HG02571 (cell line): ENCODE results near the gene IFIT1.

ENCODE experiments used
- ATAC-seq: cut with Tn5 transposase; IDR thresholded peaks from one replicate; pipeline ENCODE4 v1.9.1; 2021; ENCODE audit warnings: mild to moderate bottlenecking, moderate library complexity; ENCODE audit not compliant: unreplicated experiment

IFIT1 gene, protein sequence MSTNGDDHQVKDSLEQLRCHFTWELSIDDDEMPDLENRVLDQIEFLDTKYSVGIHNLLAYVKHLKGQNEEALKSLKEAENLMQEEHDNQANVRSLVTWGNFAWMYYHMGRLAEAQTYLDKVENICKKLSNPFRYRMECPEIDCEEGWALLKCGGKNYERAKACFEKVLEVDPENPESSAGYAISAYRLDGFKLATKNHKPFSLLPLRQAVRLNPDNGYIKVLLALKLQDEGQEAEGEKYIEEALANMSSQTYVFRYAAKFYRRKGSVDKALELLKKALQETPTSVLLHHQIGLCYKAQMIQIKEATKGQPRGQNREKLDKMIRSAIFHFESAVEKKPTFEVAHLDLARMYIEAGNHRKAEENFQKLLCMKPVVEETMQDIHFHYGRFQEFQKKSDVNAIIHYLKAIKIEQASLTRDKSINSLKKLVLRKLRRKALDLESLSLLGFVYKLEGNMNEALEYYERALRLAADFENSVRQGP

DNA sequence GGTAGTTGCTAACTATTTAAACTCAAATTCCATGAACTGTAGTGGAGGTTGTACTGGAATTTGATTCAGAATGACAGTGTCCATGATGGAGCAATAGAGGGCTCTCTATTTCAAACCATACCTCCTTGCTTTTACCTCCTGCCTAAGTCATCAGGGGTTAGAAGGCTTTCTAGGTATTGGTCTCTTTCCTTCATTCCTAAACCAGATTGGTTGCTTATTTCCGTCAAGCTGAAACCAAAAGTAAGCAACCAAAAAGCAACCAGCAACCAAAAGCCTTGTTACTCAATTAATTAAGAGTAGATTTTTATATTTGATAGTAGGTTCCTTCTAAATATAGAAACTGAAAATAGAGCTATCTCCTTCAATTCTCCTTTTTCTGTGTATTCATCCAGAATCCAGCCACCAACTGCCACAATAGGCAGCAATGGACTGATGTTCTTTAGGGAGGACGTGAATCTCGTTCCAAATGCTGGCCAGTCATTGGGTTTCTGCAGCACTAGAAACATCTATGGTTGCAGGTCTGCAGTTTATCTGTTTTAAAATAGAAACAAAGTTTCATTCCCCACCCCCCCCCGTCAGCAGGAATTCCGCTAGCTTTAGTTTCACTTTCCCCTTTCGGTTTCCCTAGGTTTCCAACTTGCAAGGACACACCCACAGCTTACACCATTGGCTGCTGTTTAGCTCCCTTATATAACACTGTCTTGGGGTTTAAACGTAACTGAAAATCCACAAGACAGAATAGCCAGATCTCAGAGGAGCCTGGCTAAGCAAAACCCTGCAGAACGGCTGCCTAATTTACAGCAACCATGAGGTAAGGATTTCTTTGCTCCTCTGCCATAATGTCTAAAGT lies at the start of gene IFIT1:
IFIT1 (plus strand) TSS at position 717 of the 850 bp plus-strand sequence; CDS start at position 807, 90 bp downstream.
- peak; percentile 79 for ATAC-seq

DNA sequence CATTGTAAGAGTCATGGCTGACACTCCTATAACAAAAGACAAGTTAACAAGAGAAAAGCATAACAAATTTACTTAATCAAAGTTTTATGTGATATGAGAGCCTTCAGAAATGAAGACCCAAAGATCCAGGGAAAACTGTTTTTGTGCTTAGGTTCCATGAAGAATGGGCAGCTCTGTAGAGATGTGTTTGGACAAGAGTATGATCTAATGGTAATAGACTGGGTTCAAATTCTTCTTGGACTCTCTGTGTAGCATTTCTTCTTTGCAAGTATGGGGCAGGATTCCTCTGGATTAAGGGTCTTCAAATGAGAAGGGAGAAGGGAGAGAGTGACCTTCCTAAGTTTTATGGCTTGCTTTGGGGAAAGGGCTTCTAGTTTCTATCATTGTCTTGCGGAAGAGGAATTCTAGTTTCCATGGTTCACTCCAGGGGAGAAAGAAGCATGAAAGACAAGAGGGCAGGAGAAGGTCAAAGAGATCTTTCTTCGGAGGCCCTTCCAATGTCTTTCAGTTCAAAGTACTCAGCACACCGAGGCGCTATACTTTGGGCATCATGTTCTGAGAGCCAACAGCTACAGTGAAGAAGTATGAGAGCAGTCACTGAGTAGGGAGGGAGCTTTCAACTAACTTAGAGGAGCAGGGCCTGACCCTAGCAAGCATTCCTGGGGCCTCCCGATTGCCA lies 49.2 kb upstream of the IFIT1 start:
- no peak for ATAC-seq

DNA sequence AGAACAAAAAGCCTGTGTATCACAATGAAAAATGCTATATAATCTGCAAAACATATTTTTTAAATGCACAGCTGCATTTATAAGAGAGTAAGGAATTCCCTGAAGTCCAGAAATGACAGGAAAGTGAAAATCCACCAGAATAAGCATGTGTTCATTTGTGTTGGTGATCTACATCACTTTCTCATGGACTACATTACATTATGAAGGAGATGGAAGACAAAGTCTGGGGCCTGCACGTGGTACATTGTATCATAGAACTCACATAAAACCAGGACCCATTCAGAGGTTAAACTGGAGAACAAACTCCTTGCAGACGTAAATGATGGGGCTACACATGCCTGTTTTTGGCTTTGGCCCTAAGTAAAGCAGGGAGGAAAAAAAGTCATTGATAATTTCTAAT lies 48.3 kb upstream of the IFIT1 start:
- no peak for ATAC-seq

DNA sequence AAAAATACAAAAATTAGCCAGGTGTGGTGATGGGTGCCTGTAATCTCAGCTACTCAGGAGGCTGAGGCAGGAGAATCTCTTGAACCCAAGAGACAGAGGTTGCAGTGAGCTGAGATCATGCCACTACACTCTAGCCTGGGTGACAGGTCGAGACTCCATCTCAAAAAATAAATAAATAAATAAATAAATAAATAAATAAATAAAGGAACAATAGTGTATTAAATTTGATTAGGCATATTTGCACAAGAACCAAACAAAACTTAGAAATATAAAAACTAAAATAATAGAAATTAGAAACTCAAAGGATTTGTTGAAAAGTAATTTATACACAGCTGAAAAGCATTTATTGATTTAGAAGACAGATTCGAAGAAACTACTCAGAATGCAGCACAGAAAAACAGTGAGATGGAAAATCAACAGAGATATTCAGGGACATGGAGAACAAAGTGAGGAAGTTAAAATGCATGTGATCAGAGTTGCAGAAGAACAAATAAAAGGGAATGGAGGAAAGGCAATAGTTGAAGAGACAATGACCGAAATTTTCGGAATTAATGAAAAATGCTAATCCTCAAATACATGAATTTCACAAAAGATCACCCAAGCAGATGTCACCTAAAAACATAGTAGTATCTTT lies 46.9 kb upstream of the IFIT1 start:
- no peak for ATAC-seq

DNA sequence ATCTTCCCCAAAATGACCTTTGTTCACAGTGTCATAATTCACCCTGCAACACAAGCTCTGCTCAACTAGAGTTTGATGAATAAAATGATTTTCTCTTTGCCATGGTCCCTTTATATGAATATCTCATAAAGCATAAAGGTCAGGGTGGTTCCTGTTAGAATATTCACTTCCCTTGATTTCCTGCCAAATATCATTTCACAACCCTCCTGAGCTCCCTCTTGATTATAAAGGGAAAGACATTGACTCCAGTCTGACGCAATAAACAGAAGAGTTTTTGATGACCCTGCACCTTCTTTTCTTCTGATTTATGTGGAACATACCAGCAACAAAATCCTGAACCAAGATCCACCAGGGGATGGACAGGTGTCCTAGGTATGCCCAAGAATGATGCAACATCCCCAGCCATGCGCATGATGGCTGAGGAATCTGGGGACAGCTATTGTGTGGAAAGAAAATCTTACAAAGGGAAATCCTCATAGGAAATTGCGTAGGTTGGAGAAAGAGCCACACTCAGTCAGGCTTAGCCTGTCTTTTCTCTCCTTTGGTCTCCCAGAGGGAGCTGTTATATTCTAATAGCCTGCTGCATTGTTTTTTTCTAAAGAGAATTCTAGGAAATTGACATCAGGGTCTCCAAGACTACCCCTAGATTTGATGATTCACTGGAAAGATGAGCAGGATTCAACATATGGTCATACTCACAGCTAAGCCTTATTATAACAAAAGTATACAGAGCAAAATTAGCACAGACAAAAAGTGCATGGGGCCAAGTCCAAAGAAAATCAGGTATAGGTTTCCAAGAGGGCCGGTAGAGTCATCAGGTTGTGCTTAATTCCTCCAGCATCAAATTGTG lies 45.8 kb upstream of the IFIT1 start:
- no peak for ATAC-seq

DNA sequence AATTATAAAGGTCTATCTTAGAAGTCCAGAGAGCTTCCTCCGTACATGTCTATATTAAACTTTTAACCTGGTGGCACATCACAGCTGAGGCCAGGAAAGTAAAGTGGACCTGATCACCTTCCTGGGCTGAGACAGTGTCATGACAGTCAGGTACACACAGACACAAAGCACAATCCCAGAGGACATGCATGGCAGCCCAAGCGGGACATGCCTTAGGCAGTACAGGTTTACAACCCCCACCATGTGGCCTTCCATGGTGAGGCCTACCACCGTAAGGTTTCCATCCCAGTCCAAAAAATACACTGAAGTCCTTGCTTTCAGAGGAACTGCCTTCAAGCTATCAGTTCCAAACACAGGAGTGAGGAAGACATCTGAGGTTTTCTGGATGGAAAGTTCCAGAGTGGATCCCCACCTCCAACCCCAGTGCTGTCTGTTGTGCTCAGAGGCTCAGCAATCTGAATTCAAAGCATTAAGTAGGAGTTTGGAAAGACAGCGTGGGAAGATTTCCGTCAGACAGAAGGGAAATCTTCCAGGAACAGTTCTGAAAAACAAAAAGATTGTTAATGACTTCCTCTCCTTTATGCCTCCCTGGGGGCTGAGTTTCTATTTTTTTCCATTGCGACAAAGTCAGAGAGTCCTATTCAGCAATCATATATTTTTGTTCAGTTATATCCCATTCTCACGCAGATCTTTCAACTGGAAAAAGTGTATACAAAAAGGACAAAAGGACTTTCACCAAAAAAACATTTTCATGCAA lies 44.5 kb upstream of the IFIT1 start:
- no peak for ATAC-seq

DNA sequence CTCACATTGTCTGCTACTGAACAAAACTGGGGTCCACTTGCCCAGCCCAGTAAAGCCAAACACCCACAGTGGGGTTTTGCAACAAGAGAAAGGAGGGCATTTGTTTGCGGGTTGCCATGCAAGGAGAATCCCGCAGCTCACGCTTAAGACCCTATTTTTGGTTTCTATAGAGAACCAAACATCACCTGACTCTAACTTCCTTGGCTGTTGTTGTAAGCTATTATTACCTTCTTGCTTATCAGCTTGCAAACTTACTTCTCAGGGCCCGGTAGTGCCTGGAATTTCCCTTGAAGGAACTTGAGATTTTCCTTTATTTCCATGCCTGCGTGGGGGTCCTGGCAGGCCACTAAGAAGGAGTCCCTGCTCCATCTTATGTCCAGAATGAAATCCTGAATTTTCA lies 43.9 kb upstream of the IFIT1 start:
- ATAC-seq, result no peak

DNA sequence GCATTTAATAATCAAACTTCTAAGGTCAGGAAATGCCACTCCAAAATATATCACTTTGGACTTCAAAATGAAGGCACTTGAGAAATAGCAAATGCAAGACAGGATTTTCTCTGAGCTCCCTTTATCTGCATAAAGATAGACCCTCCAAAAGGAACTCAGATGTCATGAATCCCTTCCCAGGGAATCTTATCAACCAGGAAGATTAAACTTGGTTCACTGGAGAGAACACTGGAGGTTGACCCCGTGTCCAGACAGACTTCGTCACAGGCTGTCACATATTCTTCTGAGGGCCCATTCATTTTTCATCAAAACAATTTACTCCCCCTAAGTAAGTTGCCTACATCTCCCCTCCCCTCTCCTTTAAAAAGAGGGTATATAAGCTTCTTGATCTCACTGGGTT lies 43.4 kb upstream of the IFIT1 start:
- no peak for ATAC-seq

DNA sequence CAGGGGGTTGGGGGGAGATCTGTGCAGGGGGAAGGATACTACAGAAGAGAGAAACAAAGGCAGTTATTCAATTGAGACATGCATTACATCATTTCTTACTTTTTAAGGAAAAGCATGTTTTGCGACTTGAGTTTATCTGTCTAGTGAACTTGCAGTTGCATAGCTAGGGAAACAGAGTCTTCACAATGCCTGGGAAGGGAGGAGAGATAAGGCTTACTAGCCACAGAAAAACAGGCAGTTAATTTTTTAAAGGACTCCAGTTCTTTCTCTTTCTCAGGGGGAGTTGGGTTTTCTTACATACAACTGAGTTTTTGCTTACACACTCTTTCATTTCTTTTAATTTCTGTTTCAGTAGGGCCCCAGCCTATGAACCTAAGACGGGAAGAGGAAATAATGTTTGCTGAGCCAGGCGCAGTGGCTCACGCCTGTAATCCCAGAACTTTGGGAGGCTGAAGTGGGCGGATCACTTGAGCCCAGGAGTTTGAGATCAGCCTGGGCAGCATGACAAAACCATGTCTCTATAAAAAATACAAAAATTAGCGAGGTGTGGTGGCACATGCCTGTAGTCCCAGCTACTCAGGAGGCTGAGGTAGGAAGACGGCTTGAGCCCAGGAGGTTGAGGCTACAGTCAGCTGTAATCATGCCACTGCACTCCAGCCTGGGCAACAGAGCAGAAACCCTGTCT lies 41.6 kb upstream of the IFIT1 start:
- ATAC-seq, result peak; percentile 40

DNA sequence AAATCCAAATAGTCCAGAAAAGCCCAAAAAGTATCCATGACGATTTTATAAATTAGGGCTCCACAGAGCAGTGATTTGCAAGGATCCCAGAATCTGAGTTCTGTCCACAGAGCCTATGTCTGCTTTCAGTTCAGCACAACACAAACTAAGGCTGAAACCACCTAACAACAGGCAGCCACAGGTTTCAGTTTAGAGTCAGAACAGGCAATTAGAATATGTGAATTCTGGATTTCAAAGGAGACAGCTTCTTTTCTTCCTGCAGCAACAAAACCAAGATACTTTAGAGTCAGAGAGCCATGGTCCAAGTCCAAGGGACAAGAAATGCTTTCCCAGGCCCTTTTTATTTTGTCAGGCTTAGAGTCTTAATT lies 41.0 kb upstream of the IFIT1 start:
- ATAC-seq, result peak; percentile 90

DNA sequence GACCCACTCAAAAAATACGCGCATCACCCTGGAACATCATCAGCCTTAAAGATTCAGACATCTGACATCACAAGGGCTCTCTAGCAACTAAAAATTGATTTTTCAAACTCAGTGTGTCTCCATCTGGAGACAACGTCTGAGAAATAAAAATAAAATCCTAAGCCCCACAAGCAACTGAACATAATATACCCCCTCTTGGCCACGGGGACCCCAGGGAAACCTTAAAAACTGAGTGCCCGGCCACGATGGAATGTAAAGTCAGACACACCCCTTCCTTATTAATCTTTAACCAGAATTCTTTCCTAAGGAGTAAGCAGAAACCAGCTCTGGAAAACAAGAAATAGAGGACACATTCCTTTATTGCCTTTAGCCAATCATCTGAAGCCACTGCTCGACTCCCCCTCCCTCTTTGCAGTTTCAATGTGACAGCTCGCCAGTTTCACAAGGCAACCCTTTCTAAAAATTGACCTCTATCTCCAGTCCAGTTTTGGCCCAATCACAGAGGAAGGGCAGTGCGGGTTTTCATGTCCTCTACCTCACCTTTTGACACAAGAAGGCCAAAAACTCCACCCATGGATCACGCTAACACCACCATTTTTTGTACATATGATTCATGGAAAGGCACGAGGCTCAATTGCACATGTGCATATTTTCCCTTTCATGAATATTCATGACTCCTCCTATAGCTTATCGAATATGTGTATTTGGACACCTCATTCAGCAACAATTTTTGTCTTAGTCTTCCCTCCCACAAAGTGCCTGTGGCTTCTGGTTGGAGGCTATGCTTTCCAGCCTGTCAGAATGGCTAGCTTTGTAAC lies 40.4 kb upstream of the IFIT1 start:
- peak; percentile 36 for ATAC-seq

DNA sequence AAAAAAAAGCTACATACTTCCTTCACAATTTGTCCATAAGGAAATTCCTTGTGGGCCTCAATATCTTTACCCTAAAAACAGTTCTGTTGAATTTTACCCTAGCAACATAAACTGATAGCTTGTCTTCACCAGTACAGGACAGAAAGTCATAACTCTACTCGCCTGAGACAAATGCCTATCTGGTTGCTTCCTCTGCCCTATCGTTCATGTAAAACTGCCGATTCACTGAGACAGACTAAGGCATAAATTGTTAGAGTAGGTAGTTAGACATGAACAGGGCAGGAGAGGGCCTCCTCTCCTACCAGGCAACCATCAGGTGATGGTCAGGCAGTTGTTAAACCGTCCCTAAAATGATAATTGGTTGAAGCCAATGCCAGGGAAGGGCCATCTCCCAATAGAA lies 39.6 kb upstream of the IFIT1 start:
- no peak for ATAC-seq

DNA sequence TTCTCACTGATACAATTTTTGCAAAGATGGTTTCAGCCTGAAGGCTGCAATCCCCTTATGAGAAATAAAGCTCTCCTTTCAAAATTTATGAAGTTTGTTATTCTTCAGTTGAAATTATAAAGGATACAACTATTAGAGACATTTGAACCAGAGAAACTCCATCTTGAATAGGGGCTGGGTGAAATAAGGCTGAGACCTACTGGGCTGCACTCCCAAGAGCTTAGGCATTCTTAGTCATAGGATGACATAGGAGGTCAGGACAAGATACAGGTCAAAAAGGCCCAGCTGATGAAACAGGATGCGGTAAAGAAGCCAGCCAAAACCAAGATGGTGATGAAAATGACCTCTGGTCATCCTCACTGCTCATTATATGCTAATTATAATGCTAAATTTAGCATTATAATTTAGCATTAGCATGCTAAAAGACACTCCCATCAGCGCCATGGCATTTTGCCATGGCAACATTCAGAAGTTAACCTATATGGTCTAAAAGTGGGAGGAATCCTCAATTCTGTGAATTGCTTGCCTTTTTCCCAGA lies 37.0 kb upstream of the IFIT1 start:
- no peak for ATAC-seq

DNA sequence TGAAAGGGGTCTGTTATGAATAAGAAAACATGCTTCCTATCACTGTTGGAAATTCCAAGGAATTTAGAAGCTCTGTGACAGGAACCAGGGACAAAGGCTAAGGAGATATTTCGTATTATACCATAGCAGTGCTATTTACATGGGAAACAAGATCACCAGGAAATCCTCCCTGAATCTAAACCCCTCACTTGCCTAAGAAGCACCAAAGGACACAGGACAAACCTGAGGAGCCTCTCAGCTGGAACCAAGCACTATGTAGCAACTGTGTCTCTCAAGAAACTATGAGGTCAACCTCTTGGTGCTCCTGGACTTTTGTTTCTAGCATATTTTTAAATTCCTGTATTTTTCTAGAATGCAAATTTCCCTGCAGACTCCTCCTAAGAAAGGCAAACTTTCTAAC lies 35.3 kb upstream of the IFIT1 start:
- ATAC-seq, result no peak

DNA sequence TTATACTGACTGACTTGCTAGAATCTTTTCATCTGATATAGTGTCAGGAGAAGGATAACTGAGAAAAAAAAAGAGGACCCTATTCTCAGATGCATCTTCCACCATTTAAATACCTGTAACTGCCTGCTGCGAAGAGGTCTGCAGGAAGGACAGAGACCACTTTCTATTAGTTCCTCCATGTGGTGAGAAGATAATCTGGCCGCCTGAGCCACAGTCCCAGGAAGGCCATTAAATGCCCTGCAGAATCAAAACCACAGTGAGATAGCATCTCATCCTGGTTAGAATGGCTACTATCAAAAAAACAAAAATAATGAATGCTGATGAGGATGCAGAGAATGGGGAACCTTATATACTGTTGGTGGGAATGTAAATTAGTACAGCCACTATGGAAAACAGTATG lies 34.4 kb upstream of the IFIT1 start:
- no peak for ATAC-seq

DNA sequence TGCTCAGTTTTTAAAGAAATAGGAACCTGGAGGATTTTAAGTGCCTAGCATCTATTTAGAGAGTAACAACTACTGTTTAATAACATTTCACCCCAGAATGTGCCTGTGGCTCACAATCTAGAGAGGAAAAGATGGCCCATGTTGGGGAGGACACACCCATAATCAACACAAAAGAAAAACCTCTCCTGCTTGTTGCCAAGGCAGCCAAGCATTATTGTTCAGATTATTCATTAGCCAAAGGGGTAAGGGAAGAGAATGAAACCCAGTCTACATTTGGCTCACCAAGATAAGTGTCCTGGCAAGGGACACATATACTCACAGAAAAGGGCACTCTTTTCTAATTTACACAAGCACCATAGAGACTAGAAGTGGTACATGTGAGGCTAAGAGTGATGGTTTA lies 32.3 kb upstream of the IFIT1 start:
- ATAC-seq, result no peak

DNA sequence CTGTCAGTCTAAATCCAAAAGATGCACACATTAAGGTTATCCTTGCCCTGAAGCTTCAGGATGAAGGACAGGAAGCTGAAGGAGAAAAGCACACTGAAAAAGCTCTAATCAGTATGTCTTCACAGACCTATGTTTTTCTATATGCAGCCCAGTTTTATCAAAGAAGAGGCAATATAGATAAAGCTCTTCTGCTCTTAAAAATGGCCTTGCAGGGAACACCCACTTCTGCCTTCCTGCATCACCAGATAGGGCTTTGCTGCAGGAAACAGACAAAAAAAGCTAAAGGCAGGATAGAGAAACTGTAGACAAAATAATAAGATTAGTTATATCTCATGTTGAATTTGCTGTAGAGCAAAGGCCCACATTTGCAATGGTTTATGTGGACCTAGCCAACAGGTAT lies 29.5 kb upstream of the IFIT1 start:
- ATAC-seq, result no peak
